K562 (cell line): Measurements from ENCODE around the gene PLXNA2.

Experiments
- FOXA1 ChIP-seq: fragments of 450-650 bp; IDR thresholded peaks from 2 replicates; pipeline ENCODE4 v1.6.1; 2016; ENCODE audit warnings: mild to moderate bottlenecking, borderline replicate concordance
- HMGN3 ChIP-seq: IDR thresholded peaks from 2 replicates; pipeline ENCODE4 v1.6.1; 2011; ENCODE audit warnings: borderline replicate concordance, low read depth, mild to moderate bottlenecking, mixed read lengths, low read length; ENCODE audit not compliant: insufficient read length; ENCODE audit errors: extremely low read depth
- NR1H2 ChIP-seq: sonication (generic); formaldehyde crosslinking; IDR thresholded peaks from 2 replicates; pipeline ENCODE4 v1.4.0; 2020; ENCODE audit warnings: mild to moderate bottlenecking, missing genetic modification reagents
- RCOR1 ChIP-seq, 2 experiments: IDR thresholded peaks; 2 replicates each; pipeline ENCODE4 v1.6.1; 2012; ENCODE audit warnings: low read depth in 2 of 2, low read length in 2 of 2, borderline replicate concordance in 1 of 2, improper control_type of control experiment in 1 of 2
- SIX5 ChIP-seq, 2 experiments: IDR thresholded peaks; 2 replicates each; pipeline ENCODE4 v1.6.1; 2011; ENCODE audit warnings: low read length in 2 of 2, borderline replicate concordance in 1 of 2, low read depth in 1 of 2, mild to moderate bottlenecking in 1 of 2, moderate library complexity in 1 of 2; ENCODE audit not compliant: insufficient read depth in 1 of 2
- U2AF1 ChIP-seq: fragments of 200-400 bp; formaldehyde crosslinking; optimal IDR thresholded peaks from 2 replicates; pipeline ENCODE3; 2017; ENCODE audit warnings: mild to moderate bottlenecking, low read depth, low read length, moderate library complexity
- XRCC5 ChIP-seq: fragments of 200-400 bp; formaldehyde crosslinking; IDR thresholded peaks from 2 replicates; pipeline ENCODE4 v1.6.1; 2017; ENCODE audit warnings: low read depth, mild to moderate bottlenecking, low read length
- ZEB2 ChIP-seq: fragments of 450-650 bp; IDR thresholded peaks from 2 replicates; pipeline ENCODE4 v1.6.1; 2016
- ZKSCAN1 ChIP-seq: fragments of 150-350 bp; IDR thresholded peaks from 2 replicates; pipeline ENCODE4 v1.6.1; 2016; ENCODE audit warnings: low read depth, low read length
- ZNF224 ChIP-seq: sonication (generic); formaldehyde crosslinking; IDR thresholded peaks from 2 replicates; pipeline ENCODE4 v1.8.0; 2022; ENCODE audit warnings: mild to moderate bottlenecking, missing genetic modification reagents
- TF ChIP-seq, protein P1 (sequence below), 3 experiments: IDR thresholded peaks in 2 of 3; conservative IDR thresholded peaks in 1 of 3; 2 replicates each; pipeline ENCODE4 v1.5.1; 2011 to 2012; ENCODE audit warnings: low read length in 3 of 3, mild to moderate bottlenecking in 3 of 3, control low read depth in 2 of 3, improper control_type of control experiment in 1 of 3, inconsistent platforms in 1 of 3, low read depth in 1 of 3, mixed read lengths in 1 of 3, moderate library complexity in 1 of 3; ENCODE audit not compliant: insufficient read depth in 2 of 3
- TF ChIP-seq, protein P2 (sequence below): sonication (generic); formaldehyde crosslinking; IDR thresholded peaks from 2 replicates; pipeline ENCODE4 v1.9.0; 2022; ENCODE audit warnings: mild to moderate bottlenecking, missing genetic modification reagents

DNA sequence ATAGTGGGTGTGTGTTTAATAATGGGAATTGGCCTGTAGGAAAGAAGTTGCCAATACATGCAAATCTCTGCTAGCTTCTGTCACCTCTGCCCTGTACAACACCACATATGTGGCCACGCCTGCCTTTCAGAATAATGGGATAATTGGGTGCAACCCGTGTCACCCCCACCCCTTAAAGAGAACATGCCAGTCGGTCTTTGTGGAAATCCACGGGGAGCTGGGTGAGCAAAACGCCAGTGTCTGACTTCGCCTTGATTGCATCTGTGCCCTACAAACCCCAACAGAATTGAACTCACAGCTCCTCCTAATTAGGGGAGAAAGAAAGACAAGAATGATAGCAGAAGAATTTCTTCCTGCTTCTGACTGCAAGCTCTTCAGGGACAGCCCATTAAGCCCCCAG is 6.4 kb upstream of the PLXNA2 start:
- TF ChIP-seq ZEB2 (no peak), SIX5 (IDR thresholded peaks at IDR 0.05; ENCODE audit: borderline replicate concordance in 1 of 2, insufficient read depth in 1 of 2, low read depth in 1 of 2, low read length in 2 of 2) (no peak), RCOR1 (IDR thresholded peaks at IDR 0.05; ENCODE audit: borderline replicate concordance in 1 of 2, low read depth in 2 of 2, low read length in 2 of 2) (no peak), ZNF224 (no peak), U2AF1 (no peak), NR1H2 (CRISPR knock-in tag) (no peak), ZKSCAN1 (no peak), XRCC5 (no peak), HMGN3 (no peak), FOXA1 (no peak)
- TF ChIP-seq, protein P1, sequence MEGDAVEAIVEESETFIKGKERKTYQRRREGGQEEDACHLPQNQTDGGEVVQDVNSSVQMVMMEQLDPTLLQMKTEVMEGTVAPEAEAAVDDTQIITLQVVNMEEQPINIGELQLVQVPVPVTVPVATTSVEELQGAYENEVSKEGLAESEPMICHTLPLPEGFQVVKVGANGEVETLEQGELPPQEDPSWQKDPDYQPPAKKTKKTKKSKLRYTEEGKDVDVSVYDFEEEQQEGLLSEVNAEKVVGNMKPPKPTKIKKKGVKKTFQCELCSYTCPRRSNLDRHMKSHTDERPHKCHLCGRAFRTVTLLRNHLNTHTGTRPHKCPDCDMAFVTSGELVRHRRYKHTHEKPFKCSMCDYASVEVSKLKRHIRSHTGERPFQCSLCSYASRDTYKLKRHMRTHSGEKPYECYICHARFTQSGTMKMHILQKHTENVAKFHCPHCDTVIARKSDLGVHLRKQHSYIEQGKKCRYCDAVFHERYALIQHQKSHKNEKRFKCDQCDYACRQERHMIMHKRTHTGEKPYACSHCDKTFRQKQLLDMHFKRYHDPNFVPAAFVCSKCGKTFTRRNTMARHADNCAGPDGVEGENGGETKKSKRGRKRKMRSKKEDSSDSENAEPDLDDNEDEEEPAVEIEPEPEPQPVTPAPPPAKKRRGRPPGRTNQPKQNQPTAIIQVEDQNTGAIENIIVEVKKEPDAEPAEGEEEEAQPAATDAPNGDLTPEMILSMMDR (IDR thresholded peaks at IDR 0.05 in 2 of 3, conservative IDR thresholded peaks at IDR 0.05 in 1 of 3; ENCODE audit: insufficient read depth in 2 of 3, low read depth in 1 of 3, low read length in 3 of 3) = no peak
- TF ChIP-seq, protein P2, sequence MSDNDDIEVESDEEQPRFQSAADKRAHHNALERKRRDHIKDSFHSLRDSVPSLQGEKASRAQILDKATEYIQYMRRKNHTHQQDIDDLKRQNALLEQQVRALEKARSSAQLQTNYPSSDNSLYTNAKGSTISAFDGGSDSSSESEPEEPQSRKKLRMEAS (CRISPR knock-in tag) = no peak
